Limb (tissue), 2 donors: ENCODE data around the gene FCER1G.

Experiments used
- DNase-seq, 2 donors: peaks; one replicate each; pipeline ENCODE4 v3.0.0-alpha.2; 2016; ENCODE audit errors: extremely low spot score in 2 of 2

The FCER1G gene

DNA sequence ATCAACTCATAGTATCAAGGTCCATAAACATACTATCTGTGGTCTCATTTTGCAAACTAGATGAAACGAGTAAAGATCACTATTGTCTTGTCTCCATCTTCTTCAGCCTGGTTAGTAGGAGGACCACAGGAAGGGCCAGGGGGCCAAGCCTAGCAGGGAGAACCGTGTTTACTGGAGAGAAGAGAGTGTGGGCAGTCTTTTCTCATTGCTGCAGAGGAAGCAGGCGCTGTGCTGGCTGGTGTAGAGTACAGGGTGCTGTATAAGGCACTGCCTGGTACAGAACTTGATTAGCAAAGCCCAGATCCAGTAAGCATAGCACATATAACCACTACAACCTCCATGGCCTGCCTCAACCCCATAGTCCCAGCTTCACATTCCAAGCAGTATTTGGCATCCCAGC is 27.8 kb upstream of the FCER1G start:
- DNase-seq = no peak

DNA sequence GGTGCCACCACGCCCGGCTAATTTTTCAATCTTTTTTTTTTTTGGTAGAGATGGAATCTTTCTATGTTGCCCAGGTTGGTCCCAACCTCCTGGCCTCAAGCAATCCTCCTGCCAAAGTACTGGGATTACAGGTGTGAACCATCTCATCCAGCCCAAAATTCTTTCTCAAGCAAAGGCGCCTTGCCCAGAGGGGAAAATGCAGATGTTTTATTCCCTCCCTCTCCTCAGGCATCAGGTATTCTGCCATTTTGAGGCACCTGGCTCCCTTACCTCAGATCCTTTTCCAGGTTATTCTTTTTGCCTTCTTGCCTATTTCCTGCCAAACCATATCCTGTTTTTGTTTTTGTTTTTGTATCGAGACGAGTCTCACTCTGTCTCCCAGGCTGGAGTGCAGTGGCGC is 26.7 kb upstream of the FCER1G start:
- DNase-seq = no peak

DNA sequence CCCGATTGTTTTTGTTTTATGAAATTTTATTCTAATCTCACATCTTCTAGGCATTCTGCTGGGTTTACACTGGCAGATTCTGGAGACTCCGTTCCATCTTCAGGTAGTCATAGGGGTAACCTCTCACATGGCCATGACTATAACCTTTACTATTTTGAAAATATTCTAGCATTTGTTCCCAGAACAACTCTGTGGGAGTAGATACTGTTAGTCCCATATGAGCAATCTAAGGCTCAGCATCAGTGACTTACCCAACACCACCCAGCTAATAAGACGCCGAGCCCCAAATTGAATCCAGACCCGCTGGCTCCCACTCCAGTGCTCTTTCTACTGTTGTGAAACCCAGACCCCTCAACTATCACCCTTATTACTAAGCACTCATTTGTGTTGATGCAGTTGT is 26.1 kb upstream of the FCER1G start:
- DNase-seq = no peak

DNA sequence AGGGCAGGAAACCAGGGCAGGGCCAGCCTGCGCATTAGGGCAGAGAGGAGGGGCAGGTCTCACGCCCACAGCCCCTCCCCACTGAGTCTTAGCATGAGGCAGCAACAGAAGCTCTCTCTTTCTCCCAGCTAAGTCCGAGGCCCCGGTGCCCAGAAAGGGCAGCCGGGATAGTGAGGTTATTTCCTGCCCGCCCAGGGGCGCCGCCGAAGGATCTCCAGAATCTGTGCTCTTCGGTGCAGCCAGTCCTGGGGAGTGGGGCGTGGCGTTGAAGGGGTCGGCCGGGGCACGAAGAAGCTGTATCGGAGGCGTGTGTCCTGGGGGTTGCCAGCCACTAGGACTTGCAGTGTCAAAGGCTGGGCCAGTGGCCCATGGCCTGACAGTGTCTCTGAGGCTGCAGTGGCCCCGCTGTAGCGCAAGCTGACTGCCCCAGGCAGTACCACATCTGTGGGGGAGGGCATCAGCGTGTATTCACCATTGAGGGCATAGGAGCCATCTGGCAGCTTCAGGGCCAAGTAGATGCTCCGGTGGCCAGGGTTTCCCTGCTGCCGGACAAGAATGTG is 24.1 kb upstream of the FCER1G start:
- DNase-seq = no peak

DNA sequence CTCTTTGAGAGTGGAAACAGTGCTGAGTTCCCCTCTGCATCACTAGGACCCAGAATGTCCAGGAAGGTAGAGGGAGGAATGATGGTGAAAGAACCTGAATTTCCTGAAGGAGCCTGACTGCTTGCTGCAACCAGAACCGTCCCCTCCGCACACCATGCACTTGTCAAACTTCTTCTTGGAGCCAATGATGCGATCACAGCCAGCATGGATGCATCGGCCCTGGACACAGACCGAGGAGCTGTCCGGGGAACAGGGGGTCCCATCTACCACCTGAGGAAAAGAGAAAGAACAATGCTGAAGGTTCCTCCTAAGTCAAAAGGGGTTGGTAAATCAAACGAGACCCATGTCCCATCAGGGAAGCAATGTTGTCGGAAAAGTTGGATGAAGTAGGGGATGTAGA is 23.1 kb upstream of the FCER1G start:
- DNase-seq = no peak

GRCh38 chr1:161192476-161193465 is 22.3 kb upstream of the FCER1G start:
- peak; percentile 72 to 79 for DNase-seq

DNA sequence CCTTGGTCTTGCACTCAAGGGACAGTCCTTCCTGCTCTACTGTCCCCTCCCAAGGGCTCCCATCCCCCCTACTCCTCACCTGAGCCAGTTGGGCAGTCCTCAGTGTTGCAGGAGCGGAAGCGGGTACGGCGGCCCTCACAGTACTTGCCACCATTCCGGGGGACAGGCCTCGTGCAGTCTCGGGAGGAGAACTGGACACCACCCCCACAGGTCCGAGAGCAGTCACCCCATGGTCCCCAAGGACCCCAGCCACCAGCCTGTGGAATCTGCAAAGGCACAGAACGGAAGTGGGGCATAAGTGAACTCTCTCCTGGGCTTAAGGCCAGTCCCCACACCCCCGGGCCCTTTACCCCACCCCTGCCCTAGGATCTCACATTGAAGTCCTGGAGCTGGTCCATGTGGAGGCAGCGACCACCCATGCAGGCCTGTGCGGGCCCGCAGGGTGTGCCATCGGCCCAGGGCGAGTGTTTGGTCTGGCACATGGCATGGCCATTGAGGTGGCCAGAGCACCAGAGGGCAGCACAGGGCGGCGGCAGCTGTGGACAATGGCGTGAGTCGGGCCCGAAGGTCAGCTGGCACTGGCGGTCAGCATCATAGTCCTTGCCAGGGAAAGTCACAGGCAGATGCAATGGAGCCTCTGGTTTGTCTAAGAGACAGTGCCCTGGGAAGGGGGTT is 21.4 kb upstream of the FCER1G start:
- no peak for DNase-seq

DNA sequence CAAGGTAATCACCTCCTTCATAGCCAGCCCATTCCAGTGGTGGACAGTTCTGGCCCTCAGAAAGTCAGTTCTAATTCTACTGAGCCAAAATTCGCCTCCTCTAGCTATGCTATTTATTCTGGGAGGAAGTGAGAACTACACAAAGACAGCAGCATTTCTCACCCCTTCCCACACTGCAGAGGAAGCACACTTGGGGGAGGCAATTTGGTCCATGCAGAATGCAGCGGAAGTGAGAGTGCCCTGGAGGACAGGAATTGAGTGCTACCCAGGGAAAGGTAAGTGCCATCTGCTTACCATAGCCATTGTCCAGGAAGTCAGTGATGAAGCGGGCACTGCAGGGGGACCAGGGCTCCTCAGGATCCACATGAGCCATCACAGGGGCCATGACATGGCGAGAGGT is 19.9 kb upstream of the FCER1G start:
- no peak for DNase-seq

DNA sequence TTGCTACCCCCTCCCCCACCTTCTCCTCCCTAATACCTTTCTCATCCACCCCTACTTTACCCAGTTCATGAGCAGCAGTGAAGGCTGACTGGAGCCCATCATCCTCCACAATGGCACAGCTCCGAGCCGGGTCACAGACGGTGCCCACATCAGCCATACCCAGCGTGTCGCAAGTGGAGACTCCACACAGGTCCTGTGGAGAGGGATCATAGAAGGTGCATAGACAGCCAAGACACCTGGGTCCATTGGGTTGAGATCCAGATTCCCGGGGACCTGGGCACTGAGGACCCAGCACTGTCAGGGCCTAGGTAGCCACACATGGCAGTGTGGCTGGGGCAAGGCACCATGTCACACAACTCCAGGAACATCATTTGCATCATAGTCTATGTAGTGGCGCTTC is 19.0 kb upstream of the FCER1G start:
- DNase-seq = no peak

GRCh38 chr1:161196521-161197451 is 18.3 kb upstream of the FCER1G start:
- peak; percentile 74 to 83 for DNase-seq

- no peak for DNase-seq
These were observed 17.4 kb upstream of the FCER1G start for GRCh38 chr1:161197560-161198193.

GRCh38 chr1:161198194-161198896 is 16.8 kb upstream of the FCER1G start:
- peak; percentile 34 to 69 for DNase-seq

- peak; percentile 72 to 77 for DNase-seq
These were observed 16.1 kb upstream of the FCER1G start, which contains the start of gene ADAMTS4 for GRCh38 chr1:161198897-161199431. ADAMTS4 (minus strand) TSS chr1:161199054; CDS start chr1:161198627, 427 bp downstream.

GRCh38 chr1:161199506-161200139 is 15.5 kb upstream of the FCER1G start:
- peak; percentile 27 to 55 for DNase-seq

- DNase-seq = no peak
These were observed 14.6 kb upstream of the FCER1G start for GRCh38 chr1:161200421-161200991.

DNA sequence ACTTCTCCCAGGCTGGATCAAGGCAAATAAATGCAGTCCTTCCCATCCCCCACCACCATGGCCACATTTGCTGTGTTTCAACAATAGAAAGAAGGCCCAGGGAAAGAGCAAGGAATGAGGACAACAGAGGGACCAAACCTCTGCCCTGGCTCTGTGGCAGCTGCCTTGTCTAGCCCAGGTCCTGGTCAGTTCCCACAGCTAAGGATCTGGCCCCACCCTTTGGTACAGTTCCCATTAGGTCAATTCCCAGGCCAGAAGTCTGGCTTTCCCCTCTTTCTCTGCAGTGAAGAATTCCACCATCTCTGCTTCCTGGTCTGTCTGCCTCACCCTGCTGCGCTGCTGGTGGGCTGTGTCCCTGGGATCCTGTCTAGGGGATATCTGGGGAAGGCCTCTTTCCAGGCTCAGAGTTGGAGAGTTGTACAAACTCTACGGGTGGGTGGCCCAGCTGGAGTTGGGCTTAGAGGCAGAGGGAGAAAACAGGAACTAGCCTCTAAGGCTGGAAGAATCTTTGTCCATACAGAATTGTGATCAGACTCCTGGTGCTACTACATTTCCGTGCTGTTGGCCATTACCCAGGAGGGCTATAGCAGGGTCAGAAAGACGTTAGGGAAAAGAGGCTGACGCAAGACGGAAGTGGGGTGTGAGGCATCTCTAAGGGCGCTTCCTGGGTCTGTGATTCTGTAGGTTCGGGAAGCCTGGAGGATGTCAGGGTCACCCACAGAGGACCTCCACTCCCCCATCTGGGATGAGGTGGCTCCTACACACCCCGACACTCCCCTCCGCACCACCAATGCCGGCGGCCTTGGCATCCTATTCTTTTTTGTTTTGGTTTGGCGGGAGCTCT is 13.9 kb upstream of the FCER1G start:
- DNase-seq = peak in 1 of 2 donors; percentile 48

GRCh38 chr1:161201836-161202712 is 13.0 kb upstream of the FCER1G start, which contains the start of gene NDUFS2:
NDUFS2 (plus strand) TSS chr1:161202367; CDS start chr1:161202386, 19 bp downstream.
- peak; percentile 96 to 99 for DNase-seq
